Parathyroid adenoma (tissue), 2 donors: ENCODE data around the gene KRIT1.

ENCODE experiments used
- H2AFZ ChIP-seq: fragments of 300-600 bp; sonication (generic); one replicate; pipeline ENCODE4 v1.7.0; 2017; ENCODE audit warnings: antibody characterized with exemption, mild to moderate bottlenecking
- H3K27ac ChIP-seq: fragments of 300-600 bp; sonication (generic); one replicate; pipeline ENCODE4 v1.7.0; 2017
- H3K27me3 ChIP-seq: fragments of 300-600 bp; sonication (generic); one replicate; pipeline ENCODE4 v1.7.0; 2017; ENCODE audit warnings: low read length; ENCODE audit not compliant: control insufficient read depth, insufficient read depth
- H3K36me3 ChIP-seq: fragments of 300-600 bp; sonication (generic); one replicate; pipeline ENCODE4 v1.7.0; 2017; ENCODE audit warnings: low read length; ENCODE audit not compliant: control insufficient read depth, insufficient read depth
- H3K4me1 ChIP-seq: fragments of 300-600 bp; sonication (generic); one replicate; pipeline ENCODE4 v1.7.0; 2017; ENCODE audit warnings: control low read depth
- H3K4me2 ChIP-seq: fragments of 300-600 bp; sonication (generic); one replicate; pipeline ENCODE4 v1.7.0; 2017; ENCODE audit warnings: low read length
- H3K4me3 ChIP-seq: fragments of 300-600 bp; sonication (generic); one replicate; pipeline ENCODE4 v1.7.0; 2017; ENCODE audit warnings: low read depth, low read length
- H3K79me2 ChIP-seq: fragments of 300-600 bp; sonication (generic); one replicate; pipeline ENCODE4 v1.7.0; 2017; ENCODE audit warnings: control low read depth
- H3K9ac ChIP-seq: fragments of 300-600 bp; sonication (generic); one replicate; pipeline ENCODE4 v1.7.0; 2017; ENCODE audit warnings: mild to moderate bottlenecking
- H3K9me3 ChIP-seq: fragments of 300-600 bp; sonication (generic); one replicate; pipeline ENCODE4 v1.7.0; 2017; ENCODE audit warnings: low read length; ENCODE audit not compliant: control insufficient read depth
- CTCF ChIP-seq: fragments of 300-600 bp; sonication (generic); IDR thresholded peaks from one replicate; pipeline ENCODE4 v1.7.0; 2017; ENCODE audit warnings: antibody characterized with exemption, mild to moderate bottlenecking
- donor health status: primary hyperparathyroidism.

Gene KRIT1

GRCh38 chr7:92251181-92251580, 5.5 kb upstream of the KRIT1 start:
- Histone ChIP-seq H3K79me2 (peaks cover 34% of the 10 kb centered on the region), H3K4me3 (no peak overlapping the region), H3K27me3 (no peaks in the 10 kb centered on the region), H3K9ac (no peak overlapping the region), H3K36me3 (no peaks in the 10 kb centered on the region), H3K27ac (no peak overlapping the region), H3K9me3 (no peaks in the 10 kb centered on the region), H2AFZ (no peak overlapping the region), H3K4me1 (no peaks in the 10 kb centered on the region), H3K4me2 (no peak overlapping the region)
- no peak for TF ChIP-seq CTCF

GRCh38 chr7:92250603-92251002, 4.9 kb upstream of the KRIT1 start:
- Histone ChIP-seq H3K36me3 (no peaks in the 10 kb centered on the region), H2AFZ (no peak overlapping the region), H3K9ac (no peak overlapping the region), H3K4me3 (no peak overlapping the region), H3K79me2 (peaks cover 29% of the 10 kb centered on the region), H3K27me3 (no peaks in the 10 kb centered on the region), H3K4me1 (no peaks in the 10 kb centered on the region), H3K4me2 (no peak overlapping the region), H3K9me3 (no peaks in the 10 kb centered on the region), H3K27ac (no peak overlapping the region)
- TF ChIP-seq CTCF, result no peak

- H3K4me1 ChIP-seq, result peaks cover 6% of the 10 kb centered on the region
- no peak for TF ChIP-seq CTCF
- no peak overlapping the region for H3K9ac ChIP-seq
- no peaks in the 10 kb centered on the region for H3K36me3 ChIP-seq
- no peaks in the 10 kb centered on the region for H3K27me3 ChIP-seq
- peak overlapping the region; percentile 88 for H2AFZ ChIP-seq
- peak overlapping the region; percentile 48 for H3K27ac ChIP-seq
- H3K79me2 ChIP-seq, result peaks cover 15% of the 10 kb centered on the region
- peak overlapping the region; percentile 90 for H3K4me3 ChIP-seq
- no peaks in the 10 kb centered on the region for H3K9me3 ChIP-seq
- H3K4me2 ChIP-seq, result peak overlapping the region; percentile 81
These were observed 817 bp upstream of the KRIT1 start for GRCh38 chr7:92246360-92247101.

- H2AFZ ChIP-seq, result peak overlapping the region; percentile 88
- peak overlapping the region; percentile 86 for H3K27ac ChIP-seq
- H3K4me3 ChIP-seq, result peak overlapping the region; percentile 90
- peaks cover 6% of the 10 kb centered on the region for H3K4me1 ChIP-seq
- peak overlapping the region; percentile 75 for H3K9ac ChIP-seq
- peak overlapping the region; percentile 66 for H3K4me2 ChIP-seq
- no peaks in the 10 kb centered on the region for H3K9me3 ChIP-seq
- H3K79me2 ChIP-seq, result peaks cover 12% of the 10 kb centered on the region
- H3K27me3 ChIP-seq, result no peaks in the 10 kb centered on the region
- no peaks in the 10 kb centered on the region for H3K36me3 ChIP-seq
- no peak for TF ChIP-seq CTCF
These were observed 767 bp downstream of the KRIT1 start for GRCh38 chr7:92244808-92245486.
